Ovary (tissue), 3 donors: ENCODE data around the gene SEPTIN11.

Experiments used
- EP300 ChIP-seq: sonication (generic); formaldehyde crosslinking; IDR thresholded peaks from one replicate; pipeline ENCODE4 v1.6.1; 2017; ENCODE audit warnings: antibody characterized with exemption
- POLR2A ChIP-seq: fragments of 450-650 bp; IDR thresholded peaks from one replicate; pipeline ENCODE4 v1.6.1; 2017; ENCODE audit warnings: antibody characterized with exemption, mild to moderate bottlenecking, moderate library complexity
- TF ChIP-seq, protein P1 (sequence below), 3 donors: fragments of 450-650 bp in 2 of 3; fragments of 200-600 bp in 1 of 3; IDR thresholded peaks; one replicate each; pipeline versions ENCODE4 v1.5.1 to v1.8.0; 2016 to 2022; ENCODE audit warnings: antibody characterized with exemption in 3 of 3, mild to moderate bottlenecking in 1 of 3
- donor health status: DM: no; HTN: no; CAD: no.

DNA sequence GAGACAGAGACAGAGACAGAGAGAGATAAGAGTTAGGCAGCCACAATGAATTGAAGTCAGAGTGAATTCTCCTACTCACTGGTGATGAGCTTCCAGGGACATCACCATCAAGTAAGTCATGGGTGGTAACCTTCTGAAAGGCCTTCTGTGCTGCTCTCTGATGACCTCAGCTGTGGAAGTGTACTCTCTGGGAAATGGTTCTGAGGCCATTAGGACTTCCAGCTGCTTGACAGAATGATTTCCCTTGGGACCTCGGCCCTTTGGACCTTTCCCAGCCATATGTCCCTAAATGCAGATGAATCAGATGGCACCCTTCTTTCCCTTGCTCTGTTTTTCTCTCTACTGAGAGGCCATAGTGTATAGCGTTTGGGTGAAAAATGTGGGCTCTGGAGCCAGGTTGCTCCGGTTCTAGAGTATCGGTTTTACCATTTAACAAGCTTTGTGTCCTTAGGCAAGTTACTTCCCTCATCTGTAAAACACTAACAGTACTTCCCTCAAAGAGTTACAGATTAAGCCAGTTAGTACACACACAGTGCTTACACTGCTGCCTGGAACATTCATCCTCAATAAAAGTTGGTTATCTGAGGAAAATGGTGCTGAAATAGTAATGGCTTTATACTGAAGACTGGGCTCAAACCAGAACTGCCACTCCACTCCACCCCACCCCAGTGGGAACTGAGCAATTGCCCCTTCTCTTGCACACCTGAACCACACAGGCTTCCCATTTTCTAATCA, 7.6 kb downstream of the SEPTIN11 start:
- no peak for TF ChIP-seq POLR2A
- TF ChIP-seq, protein P1, sequence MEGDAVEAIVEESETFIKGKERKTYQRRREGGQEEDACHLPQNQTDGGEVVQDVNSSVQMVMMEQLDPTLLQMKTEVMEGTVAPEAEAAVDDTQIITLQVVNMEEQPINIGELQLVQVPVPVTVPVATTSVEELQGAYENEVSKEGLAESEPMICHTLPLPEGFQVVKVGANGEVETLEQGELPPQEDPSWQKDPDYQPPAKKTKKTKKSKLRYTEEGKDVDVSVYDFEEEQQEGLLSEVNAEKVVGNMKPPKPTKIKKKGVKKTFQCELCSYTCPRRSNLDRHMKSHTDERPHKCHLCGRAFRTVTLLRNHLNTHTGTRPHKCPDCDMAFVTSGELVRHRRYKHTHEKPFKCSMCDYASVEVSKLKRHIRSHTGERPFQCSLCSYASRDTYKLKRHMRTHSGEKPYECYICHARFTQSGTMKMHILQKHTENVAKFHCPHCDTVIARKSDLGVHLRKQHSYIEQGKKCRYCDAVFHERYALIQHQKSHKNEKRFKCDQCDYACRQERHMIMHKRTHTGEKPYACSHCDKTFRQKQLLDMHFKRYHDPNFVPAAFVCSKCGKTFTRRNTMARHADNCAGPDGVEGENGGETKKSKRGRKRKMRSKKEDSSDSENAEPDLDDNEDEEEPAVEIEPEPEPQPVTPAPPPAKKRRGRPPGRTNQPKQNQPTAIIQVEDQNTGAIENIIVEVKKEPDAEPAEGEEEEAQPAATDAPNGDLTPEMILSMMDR (IDR thresholded peaks at IDR 0.05): no peak
- no peak for TF ChIP-seq EP300
